Measurements from ENCODE around the gene SFT2D3. TPM values are rescaled to one million over a fixed set of nuclear protein-coding genes. Genes with fewer than 3 reads are reported as not detected.
A peak's percentile ranks its signal among the peaks of the same experiment; 100 is the strongest.

SFT2D3 gene, protein sequence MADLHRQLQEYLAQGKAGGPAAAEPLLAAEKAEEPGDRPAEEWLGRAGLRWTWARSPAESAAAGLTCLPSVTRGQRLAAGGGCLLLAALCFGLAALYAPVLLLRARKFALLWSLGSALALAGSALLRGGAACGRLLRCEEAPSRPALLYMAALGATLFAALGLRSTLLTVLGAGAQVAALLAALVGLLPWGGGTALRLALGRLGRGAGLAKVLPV
- 6.5 and 9.7 TPM in 2 replicates for total RNA-seq (2014; rRNA removed; shearing (Covaris generic))
- 10.5 and 11.8 TPM in 2 replicates for polyA plus RNA-seq (2015; cell fraction: cytosol; rRNA removed)
- 7.7 and 9.1 TPM in 2 replicates for polyA plus RNA-seq (2015; cell fraction: nucleus; rRNA removed)

DNA sequence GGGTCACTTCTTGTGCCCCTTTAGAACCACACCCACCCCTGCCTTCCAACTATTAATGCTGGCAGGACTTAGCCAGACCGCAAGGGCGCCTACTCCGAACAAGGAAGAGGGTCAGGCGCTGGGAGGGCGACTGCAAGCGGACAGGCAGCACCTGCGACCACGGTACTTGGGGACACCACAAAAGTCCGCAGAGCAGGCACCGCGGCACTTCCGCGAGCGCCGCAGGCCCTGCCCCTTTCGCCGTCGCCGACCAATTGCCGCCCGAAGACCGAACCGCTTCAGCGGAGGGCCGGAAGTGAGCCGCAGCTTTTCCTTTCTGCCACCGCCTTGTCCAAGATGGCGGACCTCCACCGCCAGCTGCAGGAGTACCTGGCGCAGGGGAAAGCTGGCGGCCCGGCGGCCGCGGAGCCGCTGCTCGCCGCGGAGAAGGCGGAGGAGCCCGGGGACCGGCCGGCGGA, at the start of gene SFT2D3:
TSS of gene SFT2D3 (plus strand) at position 305 of the 458 bp plus-strand sequence. CDS start at position 337, 32 bp downstream.
- DNase-seq (ENCODE audit: low read depth, low spot score): peak; percentile 87
- in situ Hi-C loops (cut with HindIII; ENCODE audit: low pct_unique_long_range_greater_than_20kb, low sequenced_read_pairs): no loop called here

DNA sequence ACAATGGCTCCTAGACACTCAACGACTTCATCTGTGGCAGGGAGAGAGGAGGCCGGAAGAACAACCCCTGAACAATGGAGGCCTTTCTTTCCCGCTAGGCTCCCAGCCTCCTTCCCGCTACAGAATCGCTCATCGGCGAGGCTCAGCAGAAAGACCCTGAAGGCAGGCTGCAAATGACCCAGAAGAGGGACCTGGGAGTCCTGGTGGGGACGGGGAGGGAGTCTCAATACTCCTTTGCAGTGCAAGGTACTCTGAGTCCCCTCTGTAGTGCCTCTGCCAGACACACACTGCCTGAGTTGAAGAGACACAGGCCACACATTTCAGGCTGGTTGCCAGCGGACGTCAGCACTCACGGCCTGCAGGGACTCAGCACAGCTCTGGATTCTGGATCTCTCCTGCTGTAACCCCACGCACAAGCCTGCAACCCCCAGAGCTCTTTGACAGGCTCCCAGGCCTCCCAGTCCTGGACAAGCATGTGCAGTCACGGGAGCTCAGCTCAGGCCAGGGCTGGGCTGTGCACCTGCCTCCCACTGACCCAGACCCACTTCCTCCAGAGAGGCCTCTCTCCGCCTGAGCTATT, 49.2 kb upstream of the SFT2D3 start:
- peak; percentile 69 for DNase-seq (ENCODE audit: low read depth, low spot score)
- in situ Hi-C loops (cut with HindIII; ENCODE audit: low pct_unique_long_range_greater_than_20kb, low sequenced_read_pairs): no loop called here

DNA sequence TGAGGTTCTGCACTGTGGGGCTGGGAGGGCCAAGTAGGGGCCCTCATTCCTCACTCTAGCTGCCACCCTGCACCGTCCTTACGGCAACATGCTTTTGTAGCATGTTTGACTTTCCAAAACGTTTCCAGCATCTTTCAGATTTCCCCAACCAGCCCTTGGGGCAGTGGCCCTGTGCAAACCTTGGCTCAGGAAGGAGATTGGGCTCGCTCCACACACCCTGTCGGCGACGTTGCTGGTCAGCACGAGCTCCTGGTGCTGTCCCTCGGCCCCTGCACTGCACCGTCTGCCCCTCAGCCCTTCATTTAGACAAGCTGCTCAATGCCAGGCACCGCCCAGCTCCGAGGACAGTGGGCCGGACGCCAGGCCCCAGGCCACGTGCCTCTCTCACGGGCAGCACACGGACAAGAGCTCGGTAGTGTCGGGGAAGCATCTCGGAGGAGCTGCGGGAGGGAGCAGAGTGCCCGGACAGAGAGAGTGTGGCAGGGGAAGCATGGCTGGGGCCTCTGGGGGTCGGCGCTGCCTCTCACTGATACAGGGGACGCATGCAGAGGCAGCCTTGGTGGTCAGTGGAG, 48.4 kb upstream of the SFT2D3 start:
- no peak for DNase-seq (ENCODE audit: low read depth, low spot score)
- in situ Hi-C loops (cut with HindIII; ENCODE audit: low pct_unique_long_range_greater_than_20kb, low sequenced_read_pairs): no loop called here

DNA sequence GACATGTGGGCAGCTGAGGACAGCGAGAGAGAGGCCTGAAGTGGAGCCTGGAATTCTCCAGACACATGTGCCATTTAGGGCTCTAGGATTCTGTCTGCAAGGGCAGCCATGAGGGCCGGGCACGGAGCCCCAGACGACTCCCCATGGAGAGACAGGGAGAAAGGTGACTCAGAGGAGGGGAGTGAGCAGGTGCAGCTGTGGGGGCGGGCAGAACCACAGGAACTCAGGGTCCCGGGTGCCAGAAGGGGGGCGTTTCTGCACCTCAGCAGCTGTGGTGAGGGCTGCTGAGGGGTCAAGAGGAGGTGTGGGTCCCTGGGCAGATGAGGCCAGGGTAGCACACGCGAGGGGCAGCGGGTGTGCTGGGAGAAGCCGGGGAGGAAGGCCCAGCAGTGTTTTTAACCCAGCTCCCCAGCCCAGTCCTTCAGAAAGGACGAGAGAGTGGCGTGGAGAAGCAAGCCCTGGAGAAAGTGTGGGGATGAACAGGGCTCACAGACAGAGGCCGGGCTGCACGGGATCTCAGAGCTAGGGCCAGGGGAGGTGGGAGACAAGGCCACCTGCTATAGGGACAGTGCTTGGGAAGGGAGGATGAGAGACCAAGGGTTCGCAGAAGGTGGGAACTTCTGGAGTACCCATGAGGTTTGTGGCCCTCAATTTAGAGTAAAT, 47.7 kb upstream of the SFT2D3 start:
- in situ Hi-C loops (cut with HindIII; ENCODE audit: low pct_unique_long_range_greater_than_20kb, low sequenced_read_pairs): no loop called here
- no peak for DNase-seq (ENCODE audit: low read depth, low spot score)

DNA sequence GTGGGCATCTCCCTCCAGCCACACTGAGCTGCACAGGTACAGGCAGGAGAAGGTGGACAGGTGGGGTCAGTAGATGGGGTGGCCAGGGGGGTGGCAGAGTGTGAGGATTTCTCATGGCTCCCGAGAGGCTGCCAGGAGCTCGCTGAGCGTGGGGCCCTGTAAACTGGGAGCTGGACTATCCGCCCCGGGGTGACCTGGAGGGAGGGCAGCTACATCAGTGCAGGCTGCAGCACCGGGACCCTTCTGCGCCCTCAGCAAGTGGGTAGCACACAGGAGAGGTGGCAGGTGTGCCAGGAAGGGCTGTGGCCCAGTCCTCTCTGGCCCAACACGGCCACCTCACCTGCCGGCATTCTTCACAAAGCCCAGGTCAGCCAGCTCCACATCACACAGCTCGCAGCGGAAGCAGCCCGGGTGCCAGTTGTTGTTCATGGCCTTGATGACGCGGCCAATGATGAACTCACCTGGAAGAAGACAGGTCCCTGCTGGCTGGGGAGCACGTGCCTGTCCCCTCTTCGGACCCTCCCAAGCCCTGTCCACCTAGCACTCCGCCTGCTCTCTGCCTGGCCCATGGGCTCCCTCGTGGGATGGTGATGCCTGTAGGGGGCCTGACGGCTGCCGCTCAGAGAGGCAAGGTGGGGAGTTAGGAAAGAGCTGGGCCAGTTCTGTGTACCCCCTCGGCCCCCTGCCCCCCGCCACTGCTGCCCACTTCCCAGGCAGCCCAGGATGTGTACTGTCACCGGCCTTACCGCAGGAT, 47.0 kb upstream of the SFT2D3 start:
- in situ Hi-C loops (cut with HindIII; ENCODE audit: low pct_unique_long_range_greater_than_20kb, low sequenced_read_pairs): no loop called here
- no peak for DNase-seq (ENCODE audit: low read depth, low spot score)

DNA sequence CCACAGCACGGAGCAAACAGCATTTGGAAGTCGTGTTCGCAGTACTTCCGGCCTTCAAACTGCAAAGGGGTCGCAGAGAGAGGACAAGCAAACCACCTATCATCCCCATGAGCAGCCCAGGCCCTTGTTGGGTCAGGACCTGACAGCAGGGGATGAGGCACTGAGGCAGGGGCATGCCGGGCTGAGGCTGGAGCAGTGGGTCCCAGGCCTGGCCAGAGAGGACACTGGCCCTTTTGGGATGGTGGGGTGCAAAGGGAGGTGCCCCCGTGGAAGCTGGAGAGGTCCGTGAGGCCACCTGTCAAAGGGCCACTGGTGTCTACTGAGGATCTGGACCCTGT, 46.5 kb upstream of the SFT2D3 start:
- in situ Hi-C loops (cut with HindIII; ENCODE audit: low pct_unique_long_range_greater_than_20kb, low sequenced_read_pairs): no loop called here

DNA sequence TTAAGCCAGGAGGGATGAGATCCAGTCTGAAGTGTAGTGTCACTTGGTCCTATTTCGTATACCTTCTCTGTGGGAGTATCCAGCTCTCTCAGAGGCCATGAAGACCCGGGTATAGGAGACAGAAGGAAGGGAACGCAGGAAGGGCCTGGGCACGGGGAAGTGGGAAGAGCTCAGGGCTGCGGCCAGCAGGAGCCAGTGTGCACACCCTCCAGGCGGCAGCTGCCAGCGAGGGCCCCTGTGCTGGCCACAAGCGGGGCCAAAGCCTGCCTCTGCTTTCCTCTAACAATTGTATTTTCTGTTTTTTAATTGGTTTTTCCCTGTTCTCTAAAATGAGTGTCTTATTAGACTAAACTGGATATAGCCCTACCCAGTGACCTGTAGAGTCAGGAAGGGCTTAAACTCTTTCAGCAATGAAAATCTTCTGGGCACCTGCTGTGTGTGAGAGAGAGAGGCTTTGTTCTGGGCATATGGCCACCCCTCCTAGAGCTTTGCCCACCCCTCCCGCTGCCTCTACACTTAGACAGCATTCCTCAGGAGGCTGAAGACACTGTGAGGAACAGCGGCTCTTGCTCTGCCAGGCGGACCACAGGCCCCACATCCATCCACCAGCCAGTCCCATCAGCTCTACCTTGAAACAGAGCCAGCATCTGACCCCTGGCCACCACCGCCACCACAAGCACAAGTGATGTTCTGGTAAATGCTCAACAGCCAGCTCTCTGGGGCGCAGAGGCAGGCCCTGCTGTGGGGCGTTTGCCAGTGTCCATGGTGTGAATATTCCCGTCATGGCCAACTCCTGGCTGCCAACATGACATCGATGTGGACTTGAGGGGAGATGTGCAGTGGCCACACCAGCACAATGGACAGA, 45.9 kb upstream of the SFT2D3 start:
- no peak for DNase-seq (ENCODE audit: low read depth, low spot score)
- in situ Hi-C loops (cut with HindIII; ENCODE audit: low pct_unique_long_range_greater_than_20kb, low sequenced_read_pairs): no loop called here

More for the DNA sequence above, 46.5 kb upstream of the SFT2D3 start:
- no peak for DNase-seq (ENCODE audit: low read depth, low spot score)

DNA sequence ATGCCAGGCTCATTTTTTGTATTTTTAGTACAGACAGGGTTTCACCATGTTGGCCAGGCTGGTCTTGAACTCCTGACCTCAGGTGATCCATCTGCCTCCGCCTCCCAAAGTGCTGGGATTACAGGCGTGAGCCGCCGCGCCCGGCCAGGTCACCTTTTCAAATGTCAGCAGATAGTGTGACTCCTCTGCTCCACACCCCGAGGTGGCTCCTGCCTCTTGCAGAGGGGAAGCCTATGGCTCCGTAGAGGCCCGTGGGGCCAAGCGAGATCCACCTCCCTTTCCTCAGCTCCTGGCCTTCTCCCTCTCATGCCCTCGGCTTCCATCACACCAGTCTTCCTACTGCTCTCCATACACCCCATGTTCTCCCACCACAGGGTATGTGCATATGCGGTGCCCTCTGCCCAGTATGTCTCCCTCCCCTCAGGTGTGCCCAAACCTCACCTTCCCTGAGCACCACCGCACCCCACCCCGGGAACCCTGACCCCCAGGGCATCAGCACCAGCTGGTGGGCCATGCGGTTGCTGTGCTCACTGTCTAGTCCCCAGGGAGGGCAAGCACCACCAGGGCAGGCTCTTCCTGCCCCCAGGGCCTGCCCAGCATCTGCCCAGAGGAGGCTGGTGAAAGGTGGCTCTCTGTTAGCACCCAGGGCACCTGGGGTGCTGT, 44.6 kb upstream of the SFT2D3 start:
- in situ Hi-C loops (cut with HindIII; ENCODE audit: low pct_unique_long_range_greater_than_20kb, low sequenced_read_pairs): no loop called here

DNA sequence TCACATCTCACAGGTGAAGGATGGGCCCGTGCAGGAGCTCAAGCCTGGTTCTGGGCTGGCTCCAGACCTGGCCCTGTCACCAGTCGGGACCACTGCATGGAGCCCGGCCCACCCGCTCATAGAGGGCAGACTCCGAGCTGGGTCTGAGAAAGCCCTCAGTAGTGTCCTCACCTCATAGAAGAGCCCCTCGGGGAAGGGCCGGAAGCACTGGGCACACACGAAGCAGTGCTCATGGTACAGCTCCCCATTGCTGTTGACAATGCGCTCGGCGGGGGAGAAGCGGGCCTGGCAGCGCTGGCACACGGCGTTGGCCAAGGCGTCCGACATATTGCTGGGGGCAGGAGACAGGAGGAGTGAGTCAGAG, 44.1 kb upstream of the SFT2D3 start:
- no peak for DNase-seq (ENCODE audit: low read depth, low spot score)
- in situ Hi-C loops (cut with HindIII; ENCODE audit: low pct_unique_long_range_greater_than_20kb, low sequenced_read_pairs): no loop called here

More for the DNA sequence above, 44.6 kb upstream of the SFT2D3 start:
- no peak for DNase-seq (ENCODE audit: low read depth, low spot score)

DNA sequence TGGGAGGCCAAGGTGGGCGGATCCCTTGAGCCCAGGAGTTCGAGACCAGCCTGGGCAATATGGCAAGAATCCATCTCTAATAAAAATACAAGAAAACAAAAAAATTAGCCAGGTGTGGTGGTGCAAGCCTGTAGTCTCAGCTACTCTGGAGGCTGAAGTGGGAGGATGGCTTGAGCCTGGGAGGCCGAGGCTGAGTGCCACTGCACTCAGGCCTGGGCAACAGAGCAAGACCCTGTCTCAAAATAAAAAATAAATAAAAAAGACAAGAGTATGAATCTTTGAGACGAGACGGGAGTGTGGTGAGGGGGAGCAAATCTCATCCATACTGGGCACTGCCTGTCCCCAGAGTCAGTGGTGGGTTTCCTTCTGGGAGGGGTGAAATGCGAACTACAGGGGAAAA, 43.2 kb upstream of the SFT2D3 start:
- in situ Hi-C loops (cut with HindIII; ENCODE audit: low pct_unique_long_range_greater_than_20kb, low sequenced_read_pairs): no loop called here
- no peak for DNase-seq (ENCODE audit: low read depth, low spot score)

DNA sequence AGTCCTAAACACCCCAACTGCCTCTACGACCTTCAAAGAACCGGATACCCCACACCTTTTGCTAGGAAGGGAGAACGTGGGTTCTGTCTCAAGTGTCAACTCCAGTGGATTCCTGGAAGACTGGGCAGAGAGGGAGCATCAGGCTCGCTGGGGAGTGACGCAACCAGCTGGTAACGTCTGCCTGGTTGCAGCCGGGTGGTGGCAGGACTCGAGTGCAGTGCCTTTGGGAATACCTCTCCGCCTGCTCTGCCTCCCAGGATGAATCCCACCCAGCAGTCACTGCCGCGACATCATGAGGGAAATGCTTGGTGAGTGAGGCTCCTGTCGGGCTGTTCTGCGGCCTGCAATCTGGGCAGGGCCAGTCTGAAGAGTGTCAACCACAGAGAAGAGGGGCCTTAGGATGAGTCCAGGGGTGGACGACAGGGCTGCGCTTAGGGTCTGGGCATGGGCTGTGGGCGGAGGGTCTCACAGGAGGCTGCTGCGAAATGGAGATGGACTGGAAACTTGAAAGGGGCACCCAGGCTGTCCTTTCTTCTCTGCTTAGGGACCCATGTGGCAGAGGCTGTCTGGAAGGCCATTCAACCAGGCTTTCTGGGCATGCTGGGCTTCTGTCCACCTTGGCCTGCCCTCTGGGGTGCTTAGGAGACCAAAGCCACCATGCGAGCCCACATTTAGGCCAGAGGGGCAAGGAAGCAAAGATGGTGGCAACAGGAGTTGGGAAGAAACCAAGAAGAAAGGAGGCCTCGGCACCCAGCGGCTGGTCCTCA, 42.5 kb upstream of the SFT2D3 start:
- in situ Hi-C loops (cut with HindIII; ENCODE audit: low pct_unique_long_range_greater_than_20kb, low sequenced_read_pairs): no loop called here
- no peak for DNase-seq (ENCODE audit: low read depth, low spot score)

DNA sequence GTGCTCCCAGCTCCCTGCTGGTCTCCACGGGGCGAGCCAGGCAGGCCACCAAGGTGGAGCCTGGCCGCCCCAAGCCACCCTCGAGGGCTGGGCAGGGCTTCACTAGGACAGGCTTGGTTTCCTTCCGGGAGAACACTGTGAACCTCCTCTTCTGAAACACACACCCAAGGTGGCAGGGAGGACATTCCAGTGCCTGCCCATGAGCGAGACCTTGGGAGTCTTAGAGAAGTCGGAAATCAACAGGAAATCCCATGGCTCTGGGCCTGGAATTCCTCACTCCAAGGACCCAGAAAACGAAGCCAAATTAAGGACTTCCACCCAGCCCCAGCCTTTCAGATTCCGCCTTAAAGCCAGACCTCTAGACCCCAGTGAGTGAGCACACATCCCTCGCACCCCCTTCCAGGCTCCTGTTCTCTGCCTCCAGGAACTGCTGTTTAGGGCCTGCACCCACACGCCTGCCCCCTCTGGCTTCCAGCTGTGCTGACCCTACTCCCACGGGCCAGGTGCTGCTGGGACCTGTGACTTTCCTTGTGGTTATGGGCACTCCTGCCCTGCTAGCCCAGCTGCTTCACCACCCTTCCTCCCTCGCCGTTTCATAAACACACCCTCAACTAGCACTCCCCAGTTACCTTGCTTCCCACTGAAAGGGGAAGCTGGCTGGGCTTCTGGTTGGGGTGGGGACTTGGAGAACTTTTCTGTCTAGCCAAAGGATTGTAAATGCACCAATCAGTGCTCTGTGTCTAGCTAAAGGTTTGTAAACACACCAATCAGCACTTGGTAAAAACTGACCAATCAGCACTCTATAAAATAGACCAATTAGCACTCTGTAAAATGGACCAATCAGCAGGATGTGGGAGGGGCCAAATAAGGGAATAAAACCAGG, 41.6 kb upstream of the SFT2D3 start:
- in situ Hi-C loops (cut with HindIII; ENCODE audit: low pct_unique_long_range_greater_than_20kb, low sequenced_read_pairs): no loop called here

DNA sequence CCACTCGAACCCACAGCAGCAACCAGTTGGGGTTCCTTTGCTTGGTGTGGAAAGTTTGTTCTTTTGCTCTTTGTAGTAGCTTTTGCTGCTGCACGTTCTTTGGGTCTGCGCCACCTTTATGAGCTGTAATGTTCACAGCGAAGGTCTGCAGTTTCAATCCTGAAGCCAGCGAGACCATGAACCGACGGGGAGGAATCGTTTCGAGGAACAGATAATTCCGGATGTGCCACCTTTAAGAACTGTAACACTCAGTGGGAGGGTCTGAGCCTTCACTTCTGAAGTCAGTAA, 41.1 kb upstream of the SFT2D3 start:
- in situ Hi-C loops (cut with HindIII; ENCODE audit: low pct_unique_long_range_greater_than_20kb, low sequenced_read_pairs): no loop called here

More for the DNA sequence above, 41.6 kb upstream of the SFT2D3 start:
- no peak for DNase-seq (ENCODE audit: low read depth, low spot score)

DNA sequence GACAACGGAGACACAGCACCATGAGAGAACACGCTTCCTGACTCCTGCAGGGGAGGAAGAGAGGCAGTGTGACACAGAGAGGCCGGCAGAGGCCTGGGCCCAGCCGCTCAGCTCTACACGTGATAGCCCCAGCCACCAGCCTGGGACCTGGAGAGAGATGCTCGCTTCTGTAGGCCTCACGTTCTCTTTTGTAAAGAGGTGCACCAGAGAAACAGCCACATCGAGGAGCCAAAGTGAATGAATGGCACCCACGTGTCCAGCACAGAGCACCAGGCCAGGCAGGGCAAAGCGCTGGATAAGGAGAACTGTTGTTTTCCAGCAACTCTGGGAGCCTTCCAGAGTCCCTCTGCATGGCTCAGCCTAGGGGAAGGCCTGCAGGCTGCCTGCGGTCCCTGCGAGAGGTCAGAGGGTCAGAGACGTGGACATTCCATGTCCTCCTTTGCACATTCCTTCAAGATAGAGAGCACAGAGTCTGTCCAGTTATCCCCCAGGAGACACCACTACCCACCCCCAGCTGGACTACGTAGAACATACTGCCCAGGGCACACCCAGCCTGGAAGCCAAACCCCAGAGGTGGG, 40.1 kb upstream of the SFT2D3 start:
- in situ Hi-C loops (cut with HindIII; ENCODE audit: low pct_unique_long_range_greater_than_20kb, low sequenced_read_pairs): no loop called here
- DNase-seq (ENCODE audit: low read depth, low spot score): no peak

More for the DNA sequence above, 41.1 kb upstream of the SFT2D3 start:
- DNase-seq (ENCODE audit: low read depth, low spot score): no peak

DNA sequence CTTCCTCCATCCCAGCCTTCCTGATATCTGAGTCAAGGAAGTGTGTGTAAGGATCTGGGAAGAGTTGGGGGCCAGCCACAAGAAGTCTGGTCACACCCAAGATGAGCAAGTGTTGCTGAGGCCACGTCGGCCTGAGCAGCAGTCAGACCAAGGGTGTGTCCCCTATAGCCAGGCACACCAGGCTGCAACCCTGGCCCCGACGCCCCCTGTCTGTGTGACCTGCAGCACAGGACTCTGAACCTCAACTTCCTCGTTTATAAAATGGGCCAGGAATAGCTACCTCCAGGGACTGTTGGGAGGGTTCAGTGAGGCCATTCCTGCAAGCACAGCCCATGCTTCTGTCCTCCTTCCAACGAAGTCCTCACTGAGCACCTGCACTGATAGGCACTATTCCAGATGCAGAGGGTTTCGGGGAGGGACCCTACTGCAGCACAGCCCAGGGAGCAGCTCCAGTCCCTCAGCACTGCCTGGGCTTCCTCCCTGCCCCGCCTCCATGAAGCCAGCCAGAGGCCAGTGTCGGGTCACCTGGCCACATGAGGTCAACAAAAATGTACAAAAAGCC, 39.3 kb upstream of the SFT2D3 start:
- DNase-seq (ENCODE audit: low read depth, low spot score): no peak
- in situ Hi-C loops (cut with HindIII; ENCODE audit: low pct_unique_long_range_greater_than_20kb, low sequenced_read_pairs): no loop called here
